HFFc6 (cell line): ENCODE results near the gene GPC6. TPM values are rescaled to one million over a fixed set of nuclear protein-coding genes. Genes with fewer than 3 reads are reported as not detected.

Source experiments
- DNase-seq: peaks from one replicate; pipeline ENCODE4 v3.0.0-alpha.2; 2018
- H3K27ac Mint-ChIP-seq: 2 replicates; pipeline ENCODE4 v1.8.0; 2020; ENCODE audit warnings: mild to moderate bottlenecking, mixed read lengths
- H3K27me3 Mint-ChIP-seq: 2 replicates; pipeline ENCODE4 v1.8.0; 2021; ENCODE audit warnings: mild to moderate bottlenecking, moderate library complexity, mixed read lengths; ENCODE audit not compliant: insufficient read depth
- H3K36me3 Mint-ChIP-seq: 2 replicates; pipeline ENCODE4 v1.8.0; 2021; ENCODE audit warnings: low read depth, mixed read lengths
- H3K4me1 Mint-ChIP-seq: 2 replicates; pipeline ENCODE4 v1.8.0; 2020; ENCODE audit warnings: low read depth, mixed read lengths
- H3K4me3 Mint-ChIP-seq: 2 replicates; pipeline ENCODE4 v1.8.0; 2020; ENCODE audit warnings: mild to moderate bottlenecking, moderate library complexity, mixed read lengths
- H3K9me3 Mint-ChIP-seq: 2 replicates; pipeline ENCODE4 v1.8.0; 2020; ENCODE audit warnings: mild to moderate bottlenecking, mixed read lengths
- CTCF ChIP-seq: fragments of 200-600 bp; sonication (generic); IDR thresholded peaks from 2 replicates; pipeline ENCODE4 v1.5.0; 2021; ENCODE audit warnings: antibody characterized with exemption, mild to moderate bottlenecking
- total RNA-seq, 6 experiments: library from RNA; stranded (reverse); fragmentation: NEBNext Ultra II Directional; extraction: Animal tissue kit (Norgen Biotek cat#: 25700); gene quantifications; 2 replicates in 1 of 6; 3 replicates in 5 of 6; pipeline ENCODE4 v1.2.3, GENCODE V29; 2021

The GPC6 gene
- total RNA-seq, 6 experiments from 2014 or later: 3.0 to 5.3 (median 4.4) TPM

- TF ChIP-seq CTCF: no peak
- no peaks in the 10 kb centered on the region for H3K4me1 Mint-ChIP-seq
- no peaks in the 10 kb centered on the region for H3K27me3 Mint-ChIP-seq
- H3K27ac Mint-ChIP-seq: no peak overlapping the region
- no peak overlapping the region for H3K4me3 Mint-ChIP-seq
- H3K9me3 Mint-ChIP-seq: no peaks in the 10 kb centered on the region; the same call in 1 of the 2 replicates
- DNase-seq: no peak
- H3K36me3 Mint-ChIP-seq: no peaks in the 10 kb centered on the region
Observed at GRCh38 chr13:93425411-93425810, 198.8 kb downstream of the GPC6 start.

- H3K27ac Mint-ChIP-seq: no peak overlapping the region
- H3K4me3 Mint-ChIP-seq: no peak overlapping the region
- no peaks in the 10 kb centered on the region for H3K27me3 Mint-ChIP-seq
- H3K36me3 Mint-ChIP-seq: no peaks in the 10 kb centered on the region
- no peaks in the 10 kb centered on the region for H3K4me1 Mint-ChIP-seq
- no peak for DNase-seq
- H3K9me3 Mint-ChIP-seq: 0 out of 2 replicates have a peak, but pooled peaks cover 4% of the 10 kb centered on the region
- no peak for TF ChIP-seq CTCF
Observed at GRCh38 chr13:93430381-93430780, 203.8 kb downstream of the GPC6 start.

- no peaks in the 10 kb centered on the region for H3K27me3 Mint-ChIP-seq
- TF ChIP-seq CTCF: no peak
- peaks cover 8% of the 10 kb centered on the region; the same call in 1 of the 2 replicates for H3K9me3 Mint-ChIP-seq
- H3K4me3 Mint-ChIP-seq: no peak overlapping the region
- no peaks in the 10 kb centered on the region for H3K4me1 Mint-ChIP-seq
- no peak overlapping the region for H3K27ac Mint-ChIP-seq
- no peaks in the 10 kb centered on the region for H3K36me3 Mint-ChIP-seq
- DNase-seq: no peak
Observed at GRCh38 chr13:93435651-93436050, 209.0 kb downstream of the GPC6 start.

GRCh38 chr13:93437081-93437480 lies 210.5 kb downstream of the GPC6 start:
- H3K9me3 Mint-ChIP-seq: peaks cover 12% of the 10 kb centered on the region
- H3K36me3 Mint-ChIP-seq: no peaks in the 10 kb centered on the region
- no peak for TF ChIP-seq CTCF
- DNase-seq: no peak
- no peak overlapping the region for H3K4me3 Mint-ChIP-seq
- no peak overlapping the region for H3K27ac Mint-ChIP-seq
- H3K27me3 Mint-ChIP-seq: no peaks in the 10 kb centered on the region
- H3K4me1 Mint-ChIP-seq: no peaks in the 10 kb centered on the region

GRCh38 chr13:93446238-93446637 lies 219.6 kb downstream of the GPC6 start:
- Mint-ChIP-seq H3K4me3 (no peak overlapping the region), H3K4me1 (no peaks in the 10 kb centered on the region), H3K27ac (no peak overlapping the region), H3K27me3 (no peaks in the 10 kb centered on the region; the same call in 1 of the 2 replicates), H3K9me3 (peaks cover 4% of the 10 kb centered on the region; the same call in 1 of the 2 replicates), H3K36me3 (no peaks in the 10 kb centered on the region)
- DNase-seq: no peak
- TF ChIP-seq CTCF: no peak

- no peaks in the 10 kb centered on the region for H3K4me1 Mint-ChIP-seq
- no peak for TF ChIP-seq CTCF
- H3K9me3 Mint-ChIP-seq: peaks cover 7% of the 10 kb centered on the region; the same call in 1 of the 2 replicates
- no peak for DNase-seq
- H3K4me3 Mint-ChIP-seq: no peak overlapping the region
- H3K27ac Mint-ChIP-seq: no peak overlapping the region
- no peaks in the 10 kb centered on the region for H3K36me3 Mint-ChIP-seq
- no peaks in the 10 kb centered on the region for H3K27me3 Mint-ChIP-seq
Observed at GRCh38 chr13:93450191-93450621, 223.6 kb downstream of the GPC6 start.
